Nephron progenitor cell (in vitro differentiated cells): Measurements from ENCODE around the gene JADE2.

ENCODE experiments used
- DNase-seq: peaks from one replicate; pipeline ENCODE4 v3.0.0; 2021
- H3K27ac Mint-ChIP-seq: 2 replicates; pipeline ENCODE4 v1.8.0; 2021; ENCODE audit warnings: mild to moderate bottlenecking, moderate library complexity, mixed read lengths
- H3K27me3 Mint-ChIP-seq: 2 replicates; pipeline ENCODE4 v1.8.0; 2021; ENCODE audit warnings: mild to moderate bottlenecking, low read depth, mixed read lengths; ENCODE audit not compliant: poor library complexity
- H3K36me3 Mint-ChIP-seq: 2 replicates; pipeline ENCODE4 v1.8.0; 2021; ENCODE audit warnings: low read depth, mixed read lengths
- H3K4me1 Mint-ChIP-seq: 2 replicates; pipeline ENCODE4 v1.8.0; 2021; ENCODE audit warnings: mixed read lengths
- H3K4me3 Mint-ChIP-seq: 2 replicates; pipeline ENCODE4 v1.8.0; 2021; ENCODE audit warnings: mild to moderate bottlenecking, moderate library complexity, mixed read lengths
- H3K9me3 Mint-ChIP-seq: 2 replicates; pipeline ENCODE4 v1.8.0; 2021; ENCODE audit warnings: mild to moderate bottlenecking, moderate library complexity, mixed read lengths
- CTCF ChIP-seq: fragments of 200-600 bp; sonication (generic); IDR thresholded peaks from 2 replicates; pipeline ENCODE4 v1.5.0; 2021; ENCODE audit warnings: antibody characterized with exemption

JADE2 gene

GRCh38 chr5:134586866-134587524 is 61.5 kb downstream of the JADE2 start:
- TF ChIP-seq CTCF, result peak; percentile 60
- Mint-ChIP-seq H3K36me3 (no peaks in the 10 kb centered on the region), H3K9me3 (no peaks in the 10 kb centered on the region), H3K4me3 (no peak overlapping the region), H3K27ac (no peak overlapping the region), H3K27me3 (peaks cover 9% of the 10 kb centered on the region), H3K4me1 (peaks cover 7% of the 10 kb centered on the region)
- DNase-seq, result peak; percentile 85

- Mint-ChIP-seq H3K36me3 (no peaks in the 10 kb centered on the region), H3K4me1 (peaks cover 11% of the 10 kb centered on the region), H3K27ac (no peak overlapping the region), H3K4me3 (no peak overlapping the region), H3K27me3 (peaks cover 3% of the 10 kb centered on the region), H3K9me3 (no peaks in the 10 kb centered on the region)
- no peak for TF ChIP-seq CTCF
- no peak for DNase-seq
Observed at GRCh38 chr5:134590992-134591659, 65.7 kb downstream of the JADE2 start.

GRCh38 chr5:134592141-134592746 is 66.8 kb downstream of the JADE2 start:
- no peak for DNase-seq
- no peak overlapping the region for H3K4me3 Mint-ChIP-seq
- H3K36me3 Mint-ChIP-seq, result no peaks in the 10 kb centered on the region
- peaks cover 3% of the 10 kb centered on the region for H3K27me3 Mint-ChIP-seq
- H3K27ac Mint-ChIP-seq, result peak overlapping the region; percentile 50
- H3K4me1 Mint-ChIP-seq, result peaks cover 11% of the 10 kb centered on the region
- H3K9me3 Mint-ChIP-seq, result no peaks in the 10 kb centered on the region
- TF ChIP-seq CTCF, result no peak

GRCh38 chr5:134594336-134594735 is 68.9 kb downstream of the JADE2 start:
- Mint-ChIP-seq H3K27me3 (peaks cover 3% of the 10 kb centered on the region), H3K4me1 (peaks cover 11% of the 10 kb centered on the region), H3K27ac (no peak overlapping the region), H3K9me3 (no peaks in the 10 kb centered on the region), H3K4me3 (no peak overlapping the region), H3K36me3 (no peaks in the 10 kb centered on the region)
- TF ChIP-seq CTCF, result no peak
- no peak for DNase-seq

GRCh38 chr5:134594797-134595457 is 69.5 kb downstream of the JADE2 start:
- H3K4me1 Mint-ChIP-seq, result peaks cover 11% of the 10 kb centered on the region
- TF ChIP-seq CTCF, result no peak
- H3K9me3 Mint-ChIP-seq, result no peaks in the 10 kb centered on the region
- H3K36me3 Mint-ChIP-seq, result no peaks in the 10 kb centered on the region
- H3K27ac Mint-ChIP-seq, result peak overlapping the region; percentile 49
- no peak for DNase-seq
- no peak overlapping the region for H3K4me3 Mint-ChIP-seq
- H3K27me3 Mint-ChIP-seq, result peaks cover 3% of the 10 kb centered on the region
